WTC11 (cell line): Measurements from ENCODE around the gene SLAMF6. TPM values are rescaled to one million over a fixed set of nuclear protein-coding genes. Genes with fewer than 3 reads are reported as not detected.

Source experiments
- ATAC-seq: fragments of 200-7000 bp; cut with Tn5 transposase; 2 replicates; pipeline ENCODE4 v1.10.0; 2021; ENCODE audit warnings: mild to moderate bottlenecking, moderate library complexity
- CTCF ChIA-PET: fragments of 300-600 bp; sonication (Branson Sonifier 250); formaldehyde crosslinking; loops from one replicate; lab custom pipeline; 2021; ENCODE audit warnings: antibody characterized with exemption; lab: Charles Lee
- POLR2A ChIA-PET: fragments of 350-600 bp; sonication (Branson Sonifier 250); formaldehyde crosslinking; loops from one replicate; lab custom pipeline; 2021; ENCODE audit warnings: antibody characterized with exemption; lab: Charles Lee
- DNase-seq: peaks from one replicate; pipeline ENCODE4 v3.0.0; 2021; ENCODE audit warnings: low spot score
- H3K27ac Mint-ChIP-seq: 2 replicates; pipeline ENCODE4 v1.8.0; 2021; ENCODE audit warnings: mixed read lengths
- H3K27me3 Mint-ChIP-seq: 2 replicates; pipeline ENCODE4 v1.8.0; 2021; ENCODE audit warnings: low read depth, mild to moderate bottlenecking, moderate library complexity, mixed read lengths
- H3K36me3 Mint-ChIP-seq: 2 replicates; pipeline ENCODE4 v1.8.0; 2021; ENCODE audit warnings: mixed read lengths
- H3K4me1 Mint-ChIP-seq: 2 replicates; pipeline ENCODE4 v1.8.0; 2022; ENCODE audit warnings: mixed read lengths
- H3K4me3 Mint-ChIP-seq: 2 replicates; pipeline ENCODE4 v1.8.0; 2021; ENCODE audit warnings: mild to moderate bottlenecking, moderate library complexity, mixed read lengths
- H3K9me3 Mint-ChIP-seq: 2 replicates; pipeline ENCODE4 v1.8.0; 2021; ENCODE audit warnings: mixed read lengths
- ELF4 ChIP-seq: sonication (generic); formaldehyde crosslinking; IDR thresholded peaks from 2 replicates; pipeline ENCODE4 v1.8.1; 2022; ENCODE audit warnings: low read depth, mild to moderate bottlenecking, moderate library complexity, missing genetic modification reagents
- ESRRA ChIP-seq: sonication (generic); formaldehyde crosslinking; IDR thresholded peaks from 2 replicates; pipeline ENCODE4 v1.8.1; 2022; ENCODE audit warnings: mild to moderate bottlenecking, missing genetic modification reagents, borderline replicate concordance
- ETV6 ChIP-seq: sonication (generic); formaldehyde crosslinking; IDR thresholded peaks from 2 replicates; pipeline ENCODE4 v1.8.1; 2022; ENCODE audit warnings: mild to moderate bottlenecking, missing genetic modification reagents
- FOXP1 ChIP-seq: sonication (generic); formaldehyde crosslinking; IDR thresholded peaks from 2 replicates; pipeline ENCODE4 v1.8.0; 2022; ENCODE audit warnings: missing genetic modification reagents, mild to moderate bottlenecking, moderate library complexity, borderline replicate concordance
- NFYB ChIP-seq: sonication (generic); formaldehyde crosslinking; conservative IDR thresholded peaks from 2 replicates; pipeline ENCODE4 v1.8.0; 2022; ENCODE audit warnings: low read depth, missing genetic modification reagents
- NR3C1 ChIP-seq: sonication (generic); formaldehyde crosslinking; conservative IDR thresholded peaks from 2 replicates; pipeline ENCODE4 v1.8.1; 2023; ENCODE audit warnings: low read depth, mild to moderate bottlenecking, missing genetic modification reagents
- RELA ChIP-seq: sonication (generic); formaldehyde crosslinking; IDR thresholded peaks from 2 replicates; pipeline ENCODE4 v1.8.1; 2022; ENCODE audit warnings: missing genetic modification reagents, mild to moderate bottlenecking, borderline replicate concordance
- TP53 ChIP-seq: sonication (generic); formaldehyde crosslinking; IDR thresholded peaks from 2 replicates; pipeline ENCODE4 v1.8.1; 2023; ENCODE audit warnings: mild to moderate bottlenecking, missing genetic modification reagents
- ZBTB21 ChIP-seq: sonication (generic); formaldehyde crosslinking; IDR thresholded peaks from 2 replicates; pipeline ENCODE4 v1.8.1; 2023; ENCODE audit warnings: mild to moderate bottlenecking, missing genetic modification reagents, borderline replicate concordance
- ZNF396 ChIP-seq: fragments of 250-450 bp; sonication (Bioruptor Pico); IDR thresholded peaks from 2 replicates; pipeline ENCODE4 v1.8.0; 2021; ENCODE audit warnings: mild to moderate bottlenecking, moderate library complexity, borderline replicate concordance
- ZNF423 ChIP-seq: fragments of 250-450 bp; sonication (Bioruptor Pico); IDR thresholded peaks from 2 replicates; pipeline ENCODE4 v2.1.2; 2022; ENCODE audit warnings: mild to moderate bottlenecking, moderate library complexity
- total RNA-seq: library from RNA; stranded (reverse); gene quantifications from 3 replicates; pipeline ENCODE4 v1.2.3, GENCODE V29; 2021
- TF ChIP-seq, protein P1 (sequence below): sonication (generic); formaldehyde crosslinking; IDR thresholded peaks from 2 replicates; pipeline ENCODE4 v1.8.1; 2023; ENCODE audit warnings: mild to moderate bottlenecking, missing genetic modification reagents
- TF ChIP-seq, protein P2 (sequence below): fragments of 250-450 bp; sonication (Bioruptor Pico); IDR thresholded peaks from 2 replicates; pipeline ENCODE4 v1.9.0; 2021; ENCODE audit warnings: mild to moderate bottlenecking
- TF ChIP-seq, protein P3 (sequence below): sonication (generic); formaldehyde crosslinking; IDR thresholded peaks from 2 replicates; pipeline ENCODE4 v1.8.1; 2023; ENCODE audit warnings: mild to moderate bottlenecking, missing genetic modification reagents, moderate library complexity
- TF ChIP-seq, protein P4 (sequence below): sonication (generic); formaldehyde crosslinking; IDR thresholded peaks from 2 replicates; pipeline ENCODE4 v1.8.0; 2022; ENCODE audit warnings: mild to moderate bottlenecking, missing genetic modification reagents
- TF ChIP-seq, protein P5 (sequence below): sonication (generic); formaldehyde crosslinking; IDR thresholded peaks from 2 replicates; pipeline ENCODE4 v1.8.0; 2022; ENCODE audit warnings: missing genetic modification reagents
- TF ChIP-seq, protein P6 (sequence below): sonication (generic); formaldehyde crosslinking; IDR thresholded peaks from 2 replicates; pipeline ENCODE4 v1.8.1; 2022; ENCODE audit warnings: low read depth, mild to moderate bottlenecking, moderate library complexity, missing genetic modification reagents, borderline replicate concordance

The SLAMF6 gene
- total RNA-seq, 1 experiment from 2014 or later, result not detected

DNA sequence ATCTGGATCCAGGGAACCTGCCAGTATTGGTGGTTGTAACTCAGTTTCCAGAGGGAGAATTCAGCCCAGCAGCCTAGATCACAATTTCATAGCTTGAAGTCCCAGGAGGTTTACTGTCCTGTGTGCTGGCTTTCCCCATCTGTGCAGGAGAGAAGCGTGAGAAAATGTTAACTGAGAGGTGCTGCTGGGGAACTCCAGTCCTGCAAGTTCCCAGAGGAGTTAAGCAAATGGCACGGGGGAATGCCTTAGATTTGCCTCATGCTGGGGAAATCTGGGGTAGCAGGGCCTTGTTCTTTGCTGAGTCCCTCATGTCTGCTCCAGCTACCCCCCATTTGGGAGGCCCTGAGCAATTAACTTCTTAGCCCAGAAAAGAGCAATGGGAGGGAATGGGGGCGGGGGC is 25.1 kb upstream of the SLAMF6 start:
- POLR2A ChIA-PET, result no interaction called here
- ATAC-seq, result no peak
- H3K27ac Mint-ChIP-seq, result no peak overlapping the region
- CTCF ChIA-PET, result interaction anchor here (1.9 kb wide), 1 partner anchor 59 kb away, joined by 5 read pairs; no protein-coding TSS in a partner anchor
- no peak for TF ChIP-seq ZBTB21
- TF ChIP-seq, protein P1, sequence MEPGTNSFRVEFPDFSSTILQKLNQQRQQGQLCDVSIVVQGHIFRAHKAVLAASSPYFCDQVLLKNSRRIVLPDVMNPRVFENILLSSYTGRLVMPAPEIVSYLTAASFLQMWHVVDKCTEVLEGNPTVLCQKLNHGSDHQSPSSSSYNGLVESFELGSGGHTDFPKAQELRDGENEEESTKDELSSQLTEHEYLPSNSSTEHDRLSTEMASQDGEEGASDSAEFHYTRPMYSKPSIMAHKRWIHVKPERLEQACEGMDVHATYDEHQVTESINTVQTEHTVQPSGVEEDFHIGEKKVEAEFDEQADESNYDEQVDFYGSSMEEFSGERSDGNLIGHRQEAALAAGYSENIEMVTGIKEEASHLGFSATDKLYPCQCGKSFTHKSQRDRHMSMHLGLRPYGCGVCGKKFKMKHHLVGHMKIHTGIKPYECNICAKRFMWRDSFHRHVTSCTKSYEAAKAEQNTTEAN (CRISPR knock-in tag), result no peak
- TF ChIP-seq, protein P2, sequence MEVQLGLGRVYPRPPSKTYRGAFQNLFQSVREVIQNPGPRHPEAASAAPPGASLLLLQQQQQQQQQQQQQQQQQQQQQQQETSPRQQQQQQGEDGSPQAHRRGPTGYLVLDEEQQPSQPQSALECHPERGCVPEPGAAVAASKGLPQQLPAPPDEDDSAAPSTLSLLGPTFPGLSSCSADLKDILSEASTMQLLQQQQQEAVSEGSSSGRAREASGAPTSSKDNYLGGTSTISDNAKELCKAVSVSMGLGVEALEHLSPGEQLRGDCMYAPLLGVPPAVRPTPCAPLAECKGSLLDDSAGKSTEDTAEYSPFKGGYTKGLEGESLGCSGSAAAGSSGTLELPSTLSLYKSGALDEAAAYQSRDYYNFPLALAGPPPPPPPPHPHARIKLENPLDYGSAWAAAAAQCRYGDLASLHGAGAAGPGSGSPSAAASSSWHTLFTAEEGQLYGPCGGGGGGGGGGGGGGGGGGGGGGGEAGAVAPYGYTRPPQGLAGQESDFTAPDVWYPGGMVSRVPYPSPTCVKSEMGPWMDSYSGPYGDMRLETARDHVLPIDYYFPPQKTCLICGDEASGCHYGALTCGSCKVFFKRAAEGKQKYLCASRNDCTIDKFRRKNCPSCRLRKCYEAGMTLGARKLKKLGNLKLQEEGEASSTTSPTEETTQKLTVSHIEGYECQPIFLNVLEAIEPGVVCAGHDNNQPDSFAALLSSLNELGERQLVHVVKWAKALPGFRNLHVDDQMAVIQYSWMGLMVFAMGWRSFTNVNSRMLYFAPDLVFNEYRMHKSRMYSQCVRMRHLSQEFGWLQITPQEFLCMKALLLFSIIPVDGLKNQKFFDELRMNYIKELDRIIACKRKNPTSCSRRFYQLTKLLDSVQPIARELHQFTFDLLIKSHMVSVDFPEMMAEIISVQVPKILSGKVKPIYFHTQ (CRISPR knock-in tag), result no peak
- no peak for TF ChIP-seq ESRRA (CRISPR knock-in tag)
- no peak for TF ChIP-seq RELA (CRISPR knock-in tag)
- TF ChIP-seq ELF4 (CRISPR knock-in tag), result no peak
- TF ChIP-seq, protein P3, sequence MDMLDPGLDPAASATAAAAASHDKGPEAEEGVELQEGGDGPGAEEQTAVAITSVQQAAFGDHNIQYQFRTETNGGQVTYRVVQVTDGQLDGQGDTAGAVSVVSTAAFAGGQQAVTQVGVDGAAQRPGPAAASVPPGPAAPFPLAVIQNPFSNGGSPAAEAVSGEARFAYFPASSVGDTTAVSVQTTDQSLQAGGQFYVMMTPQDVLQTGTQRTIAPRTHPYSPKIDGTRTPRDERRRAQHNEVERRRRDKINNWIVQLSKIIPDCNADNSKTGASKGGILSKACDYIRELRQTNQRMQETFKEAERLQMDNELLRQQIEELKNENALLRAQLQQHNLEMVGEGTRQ (CRISPR knock-in tag), result no peak
- no peak for TF ChIP-seq ETV6 (CRISPR knock-in tag)
- TF ChIP-seq TP53 (CRISPR knock-in tag), result no peak
- TF ChIP-seq ZNF423, result no peak
- TF ChIP-seq, protein P4, sequence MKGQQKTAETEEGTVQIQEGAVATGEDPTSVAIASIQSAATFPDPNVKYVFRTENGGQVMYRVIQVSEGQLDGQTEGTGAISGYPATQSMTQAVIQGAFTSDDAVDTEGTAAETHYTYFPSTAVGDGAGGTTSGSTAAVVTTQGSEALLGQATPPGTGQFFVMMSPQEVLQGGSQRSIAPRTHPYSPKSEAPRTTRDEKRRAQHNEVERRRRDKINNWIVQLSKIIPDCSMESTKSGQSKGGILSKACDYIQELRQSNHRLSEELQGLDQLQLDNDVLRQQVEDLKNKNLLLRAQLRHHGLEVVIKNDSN (CRISPR knock-in tag), result no peak
- TF ChIP-seq, protein P5, sequence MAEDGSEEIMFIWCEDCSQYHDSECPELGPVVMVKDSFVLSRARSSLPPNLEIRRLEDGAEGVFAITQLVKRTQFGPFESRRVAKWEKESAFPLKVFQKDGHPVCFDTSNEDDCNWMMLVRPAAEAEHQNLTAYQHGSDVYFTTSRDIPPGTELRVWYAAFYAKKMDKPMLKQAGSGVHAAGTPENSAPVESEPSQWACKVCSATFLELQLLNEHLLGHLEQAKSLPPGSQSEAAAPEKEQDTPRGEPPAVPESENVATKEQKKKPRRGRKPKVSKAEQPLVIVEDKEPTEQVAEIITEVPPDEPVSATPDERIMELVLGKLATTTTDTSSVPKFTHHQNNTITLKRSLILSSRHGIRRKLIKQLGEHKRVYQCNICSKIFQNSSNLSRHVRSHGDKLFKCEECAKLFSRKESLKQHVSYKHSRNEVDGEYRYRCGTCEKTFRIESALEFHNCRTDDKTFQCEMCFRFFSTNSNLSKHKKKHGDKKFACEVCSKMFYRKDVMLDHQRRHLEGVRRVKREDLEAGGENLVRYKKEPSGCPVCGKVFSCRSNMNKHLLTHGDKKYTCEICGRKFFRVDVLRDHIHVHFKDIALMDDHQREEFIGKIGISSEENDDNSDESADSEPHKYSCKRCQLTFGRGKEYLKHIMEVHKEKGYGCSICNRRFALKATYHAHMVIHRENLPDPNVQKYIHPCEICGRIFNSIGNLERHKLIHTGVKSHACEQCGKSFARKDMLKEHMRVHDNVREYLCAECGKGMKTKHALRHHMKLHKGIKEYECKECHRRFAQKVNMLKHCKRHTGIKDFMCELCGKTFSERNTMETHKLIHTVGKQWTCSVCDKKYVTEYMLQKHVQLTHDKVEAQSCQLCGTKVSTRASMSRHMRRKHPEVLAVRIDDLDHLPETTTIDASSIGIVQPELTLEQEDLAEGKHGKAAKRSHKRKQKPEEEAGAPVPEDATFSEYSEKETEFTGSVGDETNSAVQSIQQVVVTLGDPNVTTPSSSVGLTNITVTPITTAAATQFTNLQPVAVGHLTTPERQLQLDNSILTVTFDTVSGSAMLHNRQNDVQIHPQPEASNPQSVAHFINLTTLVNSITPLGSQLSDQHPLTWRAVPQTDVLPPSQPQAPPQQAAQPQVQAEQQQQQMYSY (CRISPR knock-in tag), result no peak
- no peak for TF ChIP-seq FOXP1
- no peak for TF ChIP-seq NFYB (CRISPR knock-in tag)
- TF ChIP-seq, protein P6, sequence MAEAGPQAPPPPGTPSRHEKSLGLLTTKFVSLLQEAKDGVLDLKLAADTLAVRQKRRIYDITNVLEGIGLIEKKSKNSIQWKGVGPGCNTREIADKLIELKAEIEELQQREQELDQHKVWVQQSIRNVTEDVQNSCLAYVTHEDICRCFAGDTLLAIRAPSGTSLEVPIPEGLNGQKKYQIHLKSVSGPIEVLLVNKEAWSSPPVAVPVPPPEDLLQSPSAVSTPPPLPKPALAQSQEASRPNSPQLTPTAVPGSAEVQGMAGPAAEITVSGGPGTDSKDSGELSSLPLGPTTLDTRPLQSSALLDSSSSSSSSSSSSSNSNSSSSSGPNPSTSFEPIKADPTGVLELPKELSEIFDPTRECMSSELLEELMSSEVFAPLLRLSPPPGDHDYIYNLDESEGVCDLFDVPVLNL (CRISPR knock-in tag), result no peak
- no peak for TF ChIP-seq NR3C1 (CRISPR knock-in tag)
- TF ChIP-seq ZNF396 (CRISPR knock-in tag), result no peak
- 0 out of 2 replicates have a peak, but pooled peaks cover 4% of the 10 kb centered on the region for H3K4me1 Mint-ChIP-seq
- DNase-seq, result no peak
- H3K36me3 Mint-ChIP-seq, result no peaks in the 10 kb centered on the region
- no peak overlapping the region for H3K4me3 Mint-ChIP-seq
- H3K9me3 Mint-ChIP-seq, result peaks cover 10% of the 10 kb centered on the region
- peaks cover 3% of the 10 kb centered on the region; the same call in 1 of the 2 replicates for H3K27me3 Mint-ChIP-seq
